Activated CD8-positive, alpha-beta T cell treated with anti-CD3 and anti-CD28 coated beads for 36 hours (primary cell): ENCODE data around the gene FUCA2. TPM values are rescaled to one million over a fixed set of nuclear protein-coding genes. Genes with fewer than 3 reads are reported as not detected.

Source experiments
- ATAC-seq: fragments of 200-7000 bp; cut with Tn5 transposase; one replicate; pipeline ENCODE4 v1.10.0; 2021; ENCODE audit warnings: mild to moderate bottlenecking, moderate library complexity
- CTCF ChIA-PET: fragments of 350-600 bp; sonication (Branson Sonifier 250); formaldehyde crosslinking; loops from one replicate; lab custom pipeline; 2021; ENCODE audit warnings: antibody characterized with exemption; lab: Charles Lee
- POLR2A ChIA-PET: fragments of 350-600 bp; sonication (Branson Sonifier 250); formaldehyde crosslinking; loops from one replicate; lab custom pipeline; 2021; ENCODE audit warnings: antibody characterized with exemption; lab: Charles Lee
- DNase-seq: peaks from one replicate; pipeline ENCODE4 v3.0.0-alpha.2; 2020
- H3K27ac Mint-ChIP-seq: one replicate; pipeline ENCODE4 v1.8.0; 2021; ENCODE audit warnings: mild to moderate bottlenecking, mixed read lengths
- H3K27me3 Mint-ChIP-seq: one replicate; pipeline ENCODE4 v1.8.0; 2021; ENCODE audit warnings: mixed read lengths
- H3K36me3 Mint-ChIP-seq: one replicate; pipeline ENCODE4 v1.8.0; 2021; ENCODE audit warnings: low read depth, mixed read lengths
- H3K4me1 Mint-ChIP-seq: one replicate; pipeline ENCODE4 v1.8.0; 2021; ENCODE audit warnings: low read depth, mixed read lengths
- H3K4me3 Mint-ChIP-seq: one replicate; pipeline ENCODE4 v1.8.0; 2021; ENCODE audit warnings: mild to moderate bottlenecking, moderate library complexity, mixed read lengths
- H3K9me3 Mint-ChIP-seq: one replicate; pipeline ENCODE4 v1.8.0; 2021; ENCODE audit warnings: mixed read lengths
- intact Hi-C: fragments of 100-400 bp; cut with micrococcal nuclease; formaldehyde crosslinking; loops from one replicate; pipeline ENCODE4 v1.10.0; 2022
- total RNA-seq, 2 experiments: library from RNA; stranded (reverse); gene quantifications; one replicate each; pipeline ENCODE4 v1.2.3, GENCODE V29; 2021
- TF ChIP-seq, protein P1 (sequence below): fragments of 200-600 bp; IDR thresholded peaks from one replicate; pipeline ENCODE4 v1.8.0; 2022; ENCODE audit warnings: antibody characterized with exemption, mild to moderate bottlenecking

Gene FUCA2
- total RNA-seq, 2 experiments from 2014 or later: 6.6 to 8.5 TPM

DNA sequence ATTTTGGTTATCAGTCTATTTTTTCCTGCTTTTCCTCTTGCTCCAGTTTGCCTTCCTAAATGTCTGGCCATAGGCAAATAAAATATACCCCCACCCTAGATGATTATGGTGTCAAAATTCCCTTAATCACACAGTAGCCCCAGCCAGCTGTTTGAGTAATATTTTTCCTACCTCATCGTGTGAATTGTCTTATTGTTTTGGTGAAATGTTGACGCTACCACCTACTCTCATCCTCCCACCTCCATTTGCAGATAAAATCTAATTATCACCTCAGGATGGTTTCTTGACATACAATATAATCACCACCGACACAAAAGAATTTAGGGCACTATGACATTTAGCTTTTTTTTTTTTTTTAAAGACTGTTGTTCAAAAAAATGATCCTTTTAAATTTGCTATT, 44.1 kb upstream of the FUCA2 start:
- Mint-ChIP-seq H3K36me3 (no peaks in the 10 kb centered on the region), H3K4me3 (peak overlapping the region; percentile 61), H3K27ac (peak overlapping the region; percentile 67), H3K27me3 (no peaks in the 10 kb centered on the region), H3K4me1 (peaks cover 49% of the 10 kb centered on the region), H3K9me3 (no peaks in the 10 kb centered on the region)
- POLR2A ChIA-PET: no interaction called here
- no peak for DNase-seq
- ATAC-seq: no peak
- TF ChIP-seq, protein P1, sequence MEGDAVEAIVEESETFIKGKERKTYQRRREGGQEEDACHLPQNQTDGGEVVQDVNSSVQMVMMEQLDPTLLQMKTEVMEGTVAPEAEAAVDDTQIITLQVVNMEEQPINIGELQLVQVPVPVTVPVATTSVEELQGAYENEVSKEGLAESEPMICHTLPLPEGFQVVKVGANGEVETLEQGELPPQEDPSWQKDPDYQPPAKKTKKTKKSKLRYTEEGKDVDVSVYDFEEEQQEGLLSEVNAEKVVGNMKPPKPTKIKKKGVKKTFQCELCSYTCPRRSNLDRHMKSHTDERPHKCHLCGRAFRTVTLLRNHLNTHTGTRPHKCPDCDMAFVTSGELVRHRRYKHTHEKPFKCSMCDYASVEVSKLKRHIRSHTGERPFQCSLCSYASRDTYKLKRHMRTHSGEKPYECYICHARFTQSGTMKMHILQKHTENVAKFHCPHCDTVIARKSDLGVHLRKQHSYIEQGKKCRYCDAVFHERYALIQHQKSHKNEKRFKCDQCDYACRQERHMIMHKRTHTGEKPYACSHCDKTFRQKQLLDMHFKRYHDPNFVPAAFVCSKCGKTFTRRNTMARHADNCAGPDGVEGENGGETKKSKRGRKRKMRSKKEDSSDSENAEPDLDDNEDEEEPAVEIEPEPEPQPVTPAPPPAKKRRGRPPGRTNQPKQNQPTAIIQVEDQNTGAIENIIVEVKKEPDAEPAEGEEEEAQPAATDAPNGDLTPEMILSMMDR: no peak
- CTCF ChIA-PET: interaction anchor here (0.7 to 1.4 kb wide), 5 partner anchors 10 to 384 kb away, joined by 3 to 4 read pairs (median 3); no protein-coding TSS in a partner anchor
- intact Hi-C loops: no loop called here

DNA sequence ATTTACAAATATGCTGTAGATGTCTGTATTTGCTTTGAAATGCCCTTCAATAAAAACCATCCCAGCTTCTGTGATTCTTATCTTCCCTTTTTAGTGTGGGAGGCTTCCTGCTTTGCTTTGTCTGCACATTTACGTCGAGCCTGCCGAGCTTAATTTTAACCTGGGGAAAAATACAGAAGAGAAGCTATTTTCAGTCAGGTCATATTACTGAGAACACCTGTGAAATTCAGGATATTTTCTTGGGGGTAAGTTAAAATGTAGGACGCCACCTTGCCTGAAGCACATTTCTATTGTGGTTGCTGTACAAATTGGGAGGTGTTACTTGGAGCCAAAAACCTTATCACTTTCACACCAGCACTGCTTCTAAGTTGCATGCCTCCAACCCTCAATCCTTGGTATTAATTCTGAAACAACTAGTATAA, 43.6 kb upstream of the FUCA2 start:
- intact Hi-C loops: no loop called here
- POLR2A ChIA-PET: no interaction called here
- Mint-ChIP-seq H3K4me1 (peaks cover 47% of the 10 kb centered on the region), H3K36me3 (no peaks in the 10 kb centered on the region), H3K27me3 (no peaks in the 10 kb centered on the region), H3K27ac (peak overlapping the region; percentile 67), H3K9me3 (no peaks in the 10 kb centered on the region), H3K4me3 (peak overlapping the region; percentile 61)
- CTCF ChIA-PET: interaction anchor here (0.6 to 1.4 kb wide), 4 partner anchors 9 to 290 kb away, joined by 3 read pairs; no protein-coding TSS in a partner anchor
- TF ChIP-seq, protein P1: no peak
- peak; percentile 55 for ATAC-seq
- DNase-seq: no peak

DNA sequence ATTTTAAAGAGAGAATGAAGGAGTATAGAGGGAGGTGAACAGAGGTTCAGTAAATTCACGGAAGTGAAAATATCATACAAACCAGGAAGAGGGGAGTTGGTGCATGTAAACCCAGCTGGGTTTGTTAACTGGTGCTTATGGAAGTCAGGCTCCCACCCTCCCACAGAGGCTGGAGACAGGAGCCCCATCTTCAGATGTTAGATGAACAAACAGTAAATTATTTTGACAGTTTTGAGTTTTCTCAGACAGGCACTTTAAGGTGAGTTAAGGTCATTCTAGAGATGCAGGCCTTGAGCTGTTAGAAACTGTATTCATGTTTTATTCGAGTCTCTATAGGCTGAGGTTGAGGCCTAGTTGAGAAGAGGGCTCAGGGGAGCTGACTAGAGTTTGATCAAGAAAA, 41.8 kb upstream of the FUCA2 start:
- Mint-ChIP-seq H3K4me1 (peaks cover 59% of the 10 kb centered on the region), H3K9me3 (no peaks in the 10 kb centered on the region), H3K36me3 (no peaks in the 10 kb centered on the region), H3K27ac (peak overlapping the region; percentile 67), H3K4me3 (no peak overlapping the region), H3K27me3 (no peaks in the 10 kb centered on the region)
- ATAC-seq (no peak), DNase-seq (no peak)
- ChIA-PET POLR2A (no interaction called here), CTCF (no interaction called here)
- TF ChIP-seq, protein P1: no peak
- intact Hi-C loops: no loop called here

DNA sequence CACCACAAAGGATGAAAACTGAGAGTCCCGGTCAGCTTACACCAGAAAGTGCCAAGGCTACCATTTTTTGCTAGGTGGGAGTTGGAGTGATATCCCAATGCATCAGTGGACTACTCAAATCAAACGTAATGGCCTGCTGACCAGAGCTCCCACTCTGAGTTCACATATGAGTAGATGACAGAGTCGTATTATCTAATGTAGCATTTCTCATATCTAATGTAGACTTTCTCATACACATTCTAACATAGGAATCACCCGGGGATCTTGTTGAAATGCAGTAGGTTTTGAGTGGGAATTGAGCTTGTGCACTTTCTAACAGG, 38.4 kb upstream of the FUCA2 start:
- Mint-ChIP-seq H3K4me3 (no peak overlapping the region), H3K27ac (no peak overlapping the region), H3K36me3 (no peaks in the 10 kb centered on the region), H3K4me1 (peaks cover 63% of the 10 kb centered on the region), H3K27me3 (no peaks in the 10 kb centered on the region), H3K9me3 (no peaks in the 10 kb centered on the region)
- DNase-seq (no peak), ATAC-seq (no peak)
- intact Hi-C loops: no loop called here
- CTCF ChIA-PET: interaction anchor here (1.2 kb wide), 1 partner anchor 26 kb away, joined by 3 read pairs; no protein-coding TSS in a partner anchor
- POLR2A ChIA-PET: interaction anchor here (1.1 to 1.8 kb wide), 3 partner anchors 9 to 12 kb away, joined by 3 read pairs; no protein-coding TSS in a partner anchor
- TF ChIP-seq, protein P1: no peak

DNA sequence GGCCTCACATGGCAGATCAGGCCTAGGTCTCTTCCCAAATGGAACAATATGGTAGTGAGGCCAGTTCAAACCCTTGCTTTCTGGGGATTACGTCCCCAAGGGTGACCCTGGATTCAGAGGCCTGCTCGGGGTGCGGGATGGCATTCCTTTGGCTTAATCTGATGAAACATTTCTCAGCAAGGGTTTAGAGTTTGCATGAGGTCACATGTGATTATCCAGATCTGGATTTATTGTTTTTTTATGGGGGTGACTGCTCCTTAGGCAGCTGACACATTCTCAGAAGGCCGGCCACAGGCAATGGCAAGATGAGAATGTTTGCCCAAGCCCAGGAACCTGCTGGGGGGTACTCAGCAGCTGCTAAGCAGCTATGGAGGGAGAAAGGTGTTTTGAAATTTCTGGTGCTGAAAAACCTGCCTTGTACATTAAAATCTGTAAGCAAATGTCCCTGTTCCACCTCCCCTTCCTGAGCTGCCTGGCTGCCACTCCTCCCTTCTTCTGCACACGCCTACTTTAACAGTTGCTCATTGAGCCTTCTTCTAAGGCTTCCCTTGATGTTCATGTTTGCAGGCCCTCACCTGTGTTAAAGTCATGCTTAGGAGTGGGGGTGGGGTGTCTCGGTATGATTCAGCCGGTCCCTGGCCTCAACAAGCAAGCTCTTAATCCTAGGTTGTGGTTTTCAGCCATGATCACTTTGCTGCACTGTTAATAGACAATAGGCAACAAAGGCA, 37.9 kb upstream of the FUCA2 start:
- Mint-ChIP-seq H3K27ac (peak overlapping the region; percentile 48), H3K9me3 (no peaks in the 10 kb centered on the region), H3K4me1 (peaks cover 61% of the 10 kb centered on the region), H3K36me3 (no peaks in the 10 kb centered on the region), H3K27me3 (no peaks in the 10 kb centered on the region), H3K4me3 (no peak overlapping the region)
- DNase-seq (peak; percentile 63), ATAC-seq (peak; percentile 66)
- POLR2A ChIA-PET: interaction anchor here (1.1 to 1.8 kb wide), 3 partner anchors 10 to 12 kb away, joined by 3 read pairs; no protein-coding TSS in a partner anchor
- CTCF ChIA-PET: interaction anchor here (0.9 to 1.2 kb wide), 3 partner anchors 24 to 36 kb away, joined by 3 read pairs; no protein-coding TSS in a partner anchor
- intact Hi-C loops: no loop called here
- TF ChIP-seq, protein P1: no peak
